ENCODE measurements around the gene BMPR1B. TPM values are rescaled to one million over a fixed set of nuclear protein-coding genes. Genes with fewer than 3 reads are reported as not detected.

The BMPR1B gene
- total RNA-seq, 1 experiment from 2014 or later: 0.62 TPM

- POLR2A ChIA-PET: no interaction called here
Observed at GRCh38 chr4:95007998-95008397, 250.2 kb downstream of the BMPR1B start.

GRCh38 chr4:95013236-95013635, 255.5 kb downstream of the BMPR1B start:
- ChIA-PET CTCF (no interaction called here), POLR2A (no interaction called here)
- in situ Hi-C loops (cut with HindIII; ENCODE audit: low pct_unique_long_range_greater_than_20kb, low sequenced_read_pairs): no loop called here
- ATAC-seq (no peak), DNase-seq (ENCODE audit: low read depth, low spot score) (no peak)
- no TSS peak for BruUV-seq (replicated peaks)
- Histone ChIP-seq H3K36me3 (ENCODE audit: control insufficient read depth, insufficient read depth, low read length) (no peaks in the 10 kb centered on the region), H3K9me3 (ENCODE audit: control insufficient read depth, insufficient read depth, low read depth, low read length) (no peaks in the 10 kb centered on the region), H3K27me3 (ENCODE audit: control insufficient read depth, insufficient read depth, low read length) (no peaks in the 10 kb centered on the region), H3K4me1 (ENCODE audit: control insufficient read depth, insufficient read depth, low read length) (no peaks in the 10 kb centered on the region), H3K27ac (ENCODE audit: low read length) (no peak overlapping the region), H3K4me3 (ENCODE audit: low read depth in 2 of 2, low read length in 2 of 2) (no peak overlapping the region)
- no peak for TF ChIP-seq SIN3A (IDR thresholded peaks at IDR 0.05; ENCODE audit: borderline replicate concordance, insufficient read depth, low read depth, low read length)
- TF ChIP-seq TCF7L2 (IDR thresholded peaks at IDR 0.05; ENCODE audit: low read depth, low read length): no peak
- TF ChIP-seq POLR2AphosphoS5 (IDR thresholded peaks at IDR 0.05; ENCODE audit: low read depth, low read length): no peak
- no peak for TF ChIP-seq REST (IDR thresholded peaks at IDR 0.05; ENCODE audit: insufficient read depth in 1 of 2, low read depth in 2 of 2, low read length in 1 of 2)
- no peak for TF ChIP-seq CTCF (IDR thresholded peaks at IDR 0.05)
- intact Hi-C loops (cut with micrococcal nuclease; ENCODE audit: unreplicated experiment): no loop called here

More at GRCh38 chr4:95007998-95008397, 250.2 kb downstream of the BMPR1B start:
- ATAC-seq: no peak
- H3K4me3 ChIP-seq (ENCODE audit: low read depth in 2 of 2, low read length in 2 of 2): no peak overlapping the region
- intact Hi-C loops (cut with micrococcal nuclease; ENCODE audit: unreplicated experiment): no loop called here
- H3K27ac ChIP-seq (ENCODE audit: low read length): no peak overlapping the region
- H3K4me1 ChIP-seq (ENCODE audit: control insufficient read depth, insufficient read depth, low read length): no peaks in the 10 kb centered on the region
- BruUV-seq (replicated peaks): no TSS peak
- CTCF ChIA-PET: no interaction called here
- in situ Hi-C loops (cut with HindIII; ENCODE audit: low pct_unique_long_range_greater_than_20kb, low sequenced_read_pairs): no loop called here
- H3K9me3 ChIP-seq (ENCODE audit: control insufficient read depth, insufficient read depth, low read depth, low read length): no peaks in the 10 kb centered on the region
- H3K27me3 ChIP-seq (ENCODE audit: control insufficient read depth, insufficient read depth, low read length): no peaks in the 10 kb centered on the region
- DNase-seq (ENCODE audit: low read depth, low spot score): no peak
- H3K36me3 ChIP-seq (ENCODE audit: control insufficient read depth, insufficient read depth, low read length): no peaks in the 10 kb centered on the region
- TF ChIP-seq SIN3A (IDR thresholded peaks at IDR 0.05; ENCODE audit: borderline replicate concordance, insufficient read depth, low read depth, low read length): no peak
- no peak for TF ChIP-seq CTCF (IDR thresholded peaks at IDR 0.05)
- TF ChIP-seq REST (IDR thresholded peaks at IDR 0.05; ENCODE audit: insufficient read depth in 1 of 2, low read depth in 2 of 2, low read length in 1 of 2): no peak
- TF ChIP-seq POLR2AphosphoS5 (IDR thresholded peaks at IDR 0.05; ENCODE audit: low read depth, low read length): no peak
- no peak for TF ChIP-seq TCF7L2 (IDR thresholded peaks at IDR 0.05; ENCODE audit: low read depth, low read length)
